Thoracic aorta (tissue), 2 donors: ENCODE data around the gene CNIH2. TPM values are rescaled to one million over a fixed set of nuclear protein-coding genes. Genes with fewer than 3 reads are reported as not detected.

Source experiments
- ATAC-seq: fragments of 150-250 bp; one replicate; pipeline ENCODE4 v1.8.0; 2017; ENCODE audit warnings: low read depth; ENCODE audit not compliant: insufficient number of reproducible peaks, low FRiP score
- DNase-seq: peaks from one replicate; pipeline ENCODE4 v3.0.0-alpha.2; 2020; ENCODE audit warnings: low spot score
- H3K27ac ChIP-seq, 2 donors: fragments of 200-600 bp; sonication (generic); 1 replicate in 1 of 2; 2 replicates in 1 of 2; pipeline ENCODE4 v1.5.1; 2016; ENCODE audit warnings: mild to moderate bottlenecking in 2 of 2, moderate library complexity in 2 of 2
- H3K27me3 ChIP-seq: fragments of 200-600 bp; sonication (generic); replicated peaks from 2 replicates; pipeline ENCODE4 v1.6.0; 2016; ENCODE audit warnings: mild to moderate bottlenecking; ENCODE audit not compliant: insufficient read depth
- H3K36me3 ChIP-seq: fragments of 200-600 bp; sonication (generic); one replicate; pipeline ENCODE4 v1.5.1; 2016
- H3K4me1 ChIP-seq, 2 donors: fragments of 200-600 bp; sonication (generic); 1 replicate in 1 of 2; 2 replicates in 1 of 2; pipeline versions ENCODE4 v1.5.1 to v1.6.0; 2016; ENCODE audit warnings: low read depth in 2 of 2, mild to moderate bottlenecking in 1 of 2; ENCODE audit not compliant: control insufficient read depth in 1 of 2
- H3K4me3 ChIP-seq: fragments of 200-600 bp; sonication (generic); 2 replicates; pipeline ENCODE4 v1.5.1; 2016; ENCODE audit warnings: mild to moderate bottlenecking
- H3K9me3 ChIP-seq: fragments of 200-600 bp; sonication (generic); 2 replicates; pipeline ENCODE4 v1.5.1; 2016
- total RNA-seq, 2 donors: library from RNA; depleted of rRNA; stranded (reverse); fragments of >200 nt; gene quantifications; one replicate each; pipeline versions ENCODE4 v1.1.0 to v1.2.3, GENCODE V29; 2016
- TF ChIP-seq, protein P1 (sequence below): fragments of 200-600 bp; sonication (generic); IDR thresholded peaks from one replicate; pipeline ENCODE4 v1.5.1; 2019; ENCODE audit warnings: antibody characterized with exemption

Gene CNIH2
- total RNA-seq, 2 donors from 2014 or later = not detected

DNA sequence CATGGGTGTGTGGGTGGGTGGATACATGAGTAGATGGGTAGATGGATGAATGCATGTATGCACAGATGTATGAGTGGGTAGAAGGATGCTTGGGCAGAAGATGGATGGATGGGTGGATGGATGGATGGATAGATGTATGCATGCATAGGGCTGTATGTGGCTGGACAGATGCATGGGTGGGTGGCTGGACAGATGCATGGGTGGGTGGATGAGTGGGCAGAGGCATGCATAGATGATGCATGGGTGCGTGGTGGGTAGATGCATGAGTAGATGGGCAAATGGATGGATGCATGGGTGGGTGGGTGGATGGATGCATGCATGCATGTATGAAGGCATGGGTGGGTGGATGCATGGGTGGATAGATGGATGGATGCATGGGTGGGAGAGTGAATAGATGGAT lies 45.7 kb downstream of the CNIH2 start:
- Histone ChIP-seq H3K9me3 (no peaks in the 10 kb centered on the region), H3K4me1 (peaks cover 0 to 9% of the 10 kb centered on the region in 2 donors), H3K36me3 (no peaks in the 10 kb centered on the region), H3K27ac (no peak overlapping the region), H3K4me3 (no peak overlapping the region), H3K27me3 (no peaks in the 10 kb centered on the region)
- DNase-seq (no peak), ATAC-seq (no peak)
- TF ChIP-seq, protein P1, sequence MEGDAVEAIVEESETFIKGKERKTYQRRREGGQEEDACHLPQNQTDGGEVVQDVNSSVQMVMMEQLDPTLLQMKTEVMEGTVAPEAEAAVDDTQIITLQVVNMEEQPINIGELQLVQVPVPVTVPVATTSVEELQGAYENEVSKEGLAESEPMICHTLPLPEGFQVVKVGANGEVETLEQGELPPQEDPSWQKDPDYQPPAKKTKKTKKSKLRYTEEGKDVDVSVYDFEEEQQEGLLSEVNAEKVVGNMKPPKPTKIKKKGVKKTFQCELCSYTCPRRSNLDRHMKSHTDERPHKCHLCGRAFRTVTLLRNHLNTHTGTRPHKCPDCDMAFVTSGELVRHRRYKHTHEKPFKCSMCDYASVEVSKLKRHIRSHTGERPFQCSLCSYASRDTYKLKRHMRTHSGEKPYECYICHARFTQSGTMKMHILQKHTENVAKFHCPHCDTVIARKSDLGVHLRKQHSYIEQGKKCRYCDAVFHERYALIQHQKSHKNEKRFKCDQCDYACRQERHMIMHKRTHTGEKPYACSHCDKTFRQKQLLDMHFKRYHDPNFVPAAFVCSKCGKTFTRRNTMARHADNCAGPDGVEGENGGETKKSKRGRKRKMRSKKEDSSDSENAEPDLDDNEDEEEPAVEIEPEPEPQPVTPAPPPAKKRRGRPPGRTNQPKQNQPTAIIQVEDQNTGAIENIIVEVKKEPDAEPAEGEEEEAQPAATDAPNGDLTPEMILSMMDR = no peak

DNA sequence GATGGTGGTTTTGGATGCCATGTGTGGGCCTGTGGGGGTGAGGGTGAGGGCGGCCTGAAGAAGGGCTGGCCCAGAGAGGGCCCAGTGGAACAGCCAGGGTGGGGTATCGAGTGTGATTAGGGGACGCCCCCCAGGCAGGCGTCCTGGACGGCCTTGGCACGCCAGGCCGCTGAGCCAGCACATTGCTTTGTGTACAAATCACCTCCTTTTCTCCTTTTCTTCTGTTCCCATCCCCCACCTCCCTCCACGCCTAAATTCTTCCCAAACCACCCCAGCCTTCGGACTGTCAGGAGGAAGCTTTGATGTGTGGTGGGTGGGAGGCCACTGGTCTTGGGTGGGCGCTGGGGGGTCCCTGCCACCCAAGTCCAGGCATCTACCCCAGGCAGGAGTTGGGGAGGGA lies 46.7 kb downstream of the CNIH2 start:
- H3K27ac ChIP-seq = no peak overlapping the region
- ATAC-seq (no peak), DNase-seq (no peak)
- H3K36me3 ChIP-seq = no peaks in the 10 kb centered on the region
- no peak overlapping the region for H3K4me3 ChIP-seq
- H3K4me1 ChIP-seq = peaks cover 0 to 12% of the 10 kb centered on the region in 2 donors
- H3K27me3 ChIP-seq = no peaks in the 10 kb centered on the region
- H3K9me3 ChIP-seq = no peaks in the 10 kb centered on the region
- TF ChIP-seq, protein P1 = no peak

DNA sequence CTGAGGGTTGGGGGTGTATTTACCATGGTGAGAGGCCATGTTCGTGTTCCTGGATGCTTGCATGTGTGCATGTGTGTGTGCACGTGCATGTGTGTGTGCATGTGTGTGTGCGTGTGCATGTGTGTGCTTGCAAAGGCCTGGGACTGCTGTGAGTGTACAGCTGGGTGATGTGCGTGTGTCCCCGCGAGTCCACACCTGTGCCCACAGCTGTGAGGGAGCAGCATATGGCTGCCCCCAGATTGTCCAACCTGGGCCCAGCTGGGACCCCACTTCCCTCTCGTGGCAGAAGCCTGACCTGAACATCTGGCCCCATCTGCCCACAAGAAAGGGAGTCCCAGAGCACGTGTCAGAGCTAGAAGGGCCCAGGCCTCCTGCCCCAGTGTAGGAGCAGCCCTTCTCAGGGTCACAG lies 47.3 kb downstream of the CNIH2 start:
- H3K36me3 ChIP-seq = no peaks in the 10 kb centered on the region
- peaks cover 0 to 12% of the 10 kb centered on the region in 2 donors for H3K4me1 ChIP-seq
- DNase-seq (no peak), ATAC-seq (no peak)
- no peak overlapping the region for H3K27ac ChIP-seq
- H3K27me3 ChIP-seq = no peaks in the 10 kb centered on the region
- TF ChIP-seq, protein P1 = no peak
- no peaks in the 10 kb centered on the region for H3K9me3 ChIP-seq
- no peak overlapping the region for H3K4me3 ChIP-seq

DNA sequence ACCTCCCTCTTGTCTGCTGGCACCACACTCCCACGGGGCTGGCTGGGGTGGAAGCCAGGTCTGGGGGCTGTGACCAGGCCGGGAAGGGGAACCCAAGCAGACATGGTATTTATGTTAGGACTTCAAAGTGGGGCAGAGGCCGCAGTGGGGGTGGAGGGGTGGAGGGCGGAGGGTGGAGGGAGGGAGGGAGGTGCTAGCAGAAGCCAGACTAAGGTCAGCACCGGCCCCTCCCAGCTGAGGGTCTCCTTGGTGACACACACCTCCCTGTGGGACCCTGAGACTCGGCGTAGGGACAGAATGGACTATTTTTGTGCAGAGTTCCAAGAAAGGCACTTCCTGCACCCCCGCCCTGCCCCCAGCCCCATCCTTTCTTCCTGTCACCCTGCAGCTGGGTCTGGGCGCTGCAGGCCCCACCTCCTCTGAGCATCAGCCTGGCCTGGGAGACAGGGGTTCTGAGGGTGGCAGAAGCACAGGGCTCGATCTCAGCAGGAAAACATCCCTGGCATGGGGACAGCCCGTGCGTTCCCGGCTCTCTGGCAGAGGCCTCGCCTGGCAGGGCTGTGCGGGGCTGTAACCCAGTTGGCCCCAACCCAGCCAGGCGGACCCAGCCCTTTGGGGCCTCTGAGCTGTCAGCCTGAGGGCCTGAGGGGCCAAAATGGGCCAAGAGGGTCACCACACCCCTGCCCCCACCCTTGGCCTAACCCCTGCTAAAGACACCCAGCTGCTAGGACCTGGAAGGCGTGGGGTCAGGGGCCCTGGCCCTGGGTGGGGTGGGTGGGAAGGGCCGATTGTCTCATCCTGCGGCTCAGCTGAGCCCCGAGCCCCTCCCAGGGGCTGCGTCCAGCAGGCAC lies 48.5 kb downstream of the CNIH2 start:
- Histone ChIP-seq H3K27me3 (no peaks in the 10 kb centered on the region), H3K36me3 (no peaks in the 10 kb centered on the region), H3K27ac (no peak overlapping the region), H3K4me3 (no peak overlapping the region), H3K4me1 (peaks cover 0 to 12% of the 10 kb centered on the region in 2 donors), H3K9me3 (no peaks in the 10 kb centered on the region)
- ATAC-seq (no peak), DNase-seq (no peak)
- TF ChIP-seq, protein P1 = no peak

DNA sequence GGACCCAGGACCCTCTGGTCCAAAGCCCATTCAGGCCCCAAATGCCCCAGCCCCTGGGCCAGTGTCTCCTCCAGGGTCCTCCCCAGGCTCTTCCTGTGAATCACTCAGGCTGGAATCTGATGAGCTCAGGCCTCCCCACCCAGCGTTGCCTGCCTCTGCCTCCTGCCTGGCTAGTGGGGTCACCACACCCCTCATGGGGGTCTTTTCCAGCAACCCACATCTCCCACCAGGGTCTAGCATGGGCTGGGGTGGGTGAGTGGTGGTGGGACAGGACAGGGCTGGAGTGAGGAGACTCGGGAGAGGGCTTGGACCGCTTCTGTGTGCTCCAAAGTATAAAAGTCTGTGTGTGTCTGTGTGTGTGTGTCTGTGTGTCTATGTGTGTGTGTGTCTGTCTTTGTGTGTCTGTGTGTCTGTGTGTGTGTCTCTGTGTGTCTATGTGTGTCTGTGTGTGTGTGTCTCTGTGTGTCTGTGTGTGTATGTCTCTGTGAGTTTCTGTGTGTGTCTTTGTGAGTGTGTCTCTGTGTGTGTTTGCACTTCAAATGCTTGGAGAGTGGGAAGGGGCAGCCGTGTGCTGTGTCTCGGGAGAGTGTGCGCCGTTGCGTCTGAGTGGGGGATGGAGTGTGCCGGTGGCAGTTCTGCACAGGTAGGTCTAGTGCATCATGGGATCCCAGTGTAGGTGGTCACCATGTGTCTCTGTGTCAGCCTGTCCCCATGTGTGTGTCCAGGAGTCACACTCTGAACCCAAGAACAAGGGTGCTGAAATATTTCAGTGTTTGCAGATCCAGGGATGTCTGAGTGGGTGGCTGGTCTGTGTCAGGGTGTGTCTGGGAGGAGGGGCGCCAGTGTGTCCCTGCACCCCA lies 49.4 kb downstream of the CNIH2 start:
- Histone ChIP-seq H3K4me3 (no peak overlapping the region), H3K9me3 (no peaks in the 10 kb centered on the region), H3K36me3 (no peaks in the 10 kb centered on the region), H3K4me1 (peaks cover 0 to 12% of the 10 kb centered on the region in 2 donors), H3K27ac (no peak overlapping the region), H3K27me3 (no peaks in the 10 kb centered on the region)
- DNase-seq (no peak), ATAC-seq (no peak)
- TF ChIP-seq, protein P1 = no peak
